WTC11 (cell line): ENCODE results near the gene GABBR2. TPM values are rescaled to one million over a fixed set of nuclear protein-coding genes. Genes with fewer than 3 reads are reported as not detected.

Experiments
- ATAC-seq: fragments of 200-7000 bp; cut with Tn5 transposase; 2 replicates; pipeline ENCODE4 v1.10.0; 2021; ENCODE audit warnings: mild to moderate bottlenecking, moderate library complexity
- CTCF ChIA-PET: fragments of 300-600 bp; sonication (Branson Sonifier 250); formaldehyde crosslinking; loops from one replicate; lab custom pipeline; 2021; ENCODE audit warnings: antibody characterized with exemption; lab: Charles Lee
- POLR2A ChIA-PET: fragments of 350-600 bp; sonication (Branson Sonifier 250); formaldehyde crosslinking; loops from one replicate; lab custom pipeline; 2021; ENCODE audit warnings: antibody characterized with exemption; lab: Charles Lee
- DNase-seq: peaks from one replicate; pipeline ENCODE4 v3.0.0; 2021; ENCODE audit warnings: low spot score
- H3K27ac Mint-ChIP-seq: 2 replicates; pipeline ENCODE4 v1.8.0; 2021; ENCODE audit warnings: mixed read lengths
- H3K27me3 Mint-ChIP-seq: 2 replicates; pipeline ENCODE4 v1.8.0; 2021; ENCODE audit warnings: low read depth, mild to moderate bottlenecking, moderate library complexity, mixed read lengths
- H3K36me3 Mint-ChIP-seq: 2 replicates; pipeline ENCODE4 v1.8.0; 2021; ENCODE audit warnings: mixed read lengths
- H3K4me1 Mint-ChIP-seq: 2 replicates; pipeline ENCODE4 v1.8.0; 2022; ENCODE audit warnings: mixed read lengths
- H3K4me3 Mint-ChIP-seq: 2 replicates; pipeline ENCODE4 v1.8.0; 2021; ENCODE audit warnings: mild to moderate bottlenecking, moderate library complexity, mixed read lengths
- H3K9me3 Mint-ChIP-seq: 2 replicates; pipeline ENCODE4 v1.8.0; 2021; ENCODE audit warnings: mixed read lengths
- ATF1 ChIP-seq: sonication (generic); formaldehyde crosslinking; IDR thresholded peaks from 2 replicates; pipeline ENCODE4 v1.8.1; 2023; ENCODE audit warnings: mild to moderate bottlenecking, moderate library complexity, missing genetic modification reagents
- FOXK1 ChIP-seq: sonication (generic); formaldehyde crosslinking; IDR thresholded peaks from 2 replicates; pipeline ENCODE4 v1.8.0; 2022; ENCODE audit warnings: mild to moderate bottlenecking, moderate library complexity, missing genetic modification reagents
- GRHL2 ChIP-seq: fragments of 250-450 bp; sonication (Bioruptor Pico); IDR thresholded peaks from 2 replicates; pipeline ENCODE4 v1.8.0; 2022; ENCODE audit warnings: mild to moderate bottlenecking, moderate library complexity; ENCODE audit not compliant: insufficient replicate concordance, severe bottlenecking
- JAZF1 ChIP-seq: fragments of 250-450 bp; sonication (Bioruptor Pico); IDR thresholded peaks from 2 replicates; pipeline ENCODE4 v1.9.0; 2021; ENCODE audit warnings: moderate library complexity, mild to moderate bottlenecking, inconsistent platforms
- KAT7 ChIP-seq: sonication (generic); formaldehyde crosslinking; IDR thresholded peaks from 2 replicates; pipeline ENCODE4 v1.8.1; 2023; ENCODE audit warnings: missing genetic modification reagents, mild to moderate bottlenecking, borderline replicate concordance
- NFE2L1 ChIP-seq: sonication (generic); formaldehyde crosslinking; IDR thresholded peaks from 2 replicates; pipeline ENCODE4 v1.8.1; 2023; ENCODE audit warnings: missing genetic modification reagents
- NFYB ChIP-seq: sonication (generic); formaldehyde crosslinking; conservative IDR thresholded peaks from 2 replicates; pipeline ENCODE4 v1.8.0; 2022; ENCODE audit warnings: low read depth, missing genetic modification reagents
- ZBTB21 ChIP-seq: sonication (generic); formaldehyde crosslinking; IDR thresholded peaks from 2 replicates; pipeline ENCODE4 v1.8.1; 2023; ENCODE audit warnings: mild to moderate bottlenecking, missing genetic modification reagents, borderline replicate concordance
- ZNF121 ChIP-seq: sonication (generic); formaldehyde crosslinking; IDR thresholded peaks from 2 replicates; pipeline ENCODE4 v1.8.0; 2023; ENCODE audit warnings: missing genetic modification reagents
- ZNF138 ChIP-seq: sonication (generic); formaldehyde crosslinking; conservative IDR thresholded peaks from 2 replicates; pipeline ENCODE4 v1.8.1; 2022; ENCODE audit warnings: mild to moderate bottlenecking, moderate library complexity, missing genetic modification reagents
- ZNF263 ChIP-seq: sonication (generic); formaldehyde crosslinking; IDR thresholded peaks from 2 replicates; pipeline ENCODE4 v1.8.1; 2022; ENCODE audit warnings: low read depth, mild to moderate bottlenecking, moderate library complexity, missing genetic modification reagents
- ZNF416 ChIP-seq: fragments of 250-450 bp; sonication (Bioruptor Pico); IDR thresholded peaks from 2 replicates; pipeline ENCODE4 v1.9.0; 2021; ENCODE audit warnings: mild to moderate bottlenecking, inconsistent platforms
- total RNA-seq: library from RNA; stranded (reverse); gene quantifications from 3 replicates; pipeline ENCODE4 v1.2.3, GENCODE V29; 2021
- TF ChIP-seq, protein P1 (sequence below): fragments of 250-450 bp; sonication (Bioruptor Pico); IDR thresholded peaks from 2 replicates; pipeline ENCODE4 v1.9.0; 2021; ENCODE audit warnings: mild to moderate bottlenecking
- TF ChIP-seq, protein P2 (sequence below): sonication (generic); formaldehyde crosslinking; IDR thresholded peaks from 2 replicates; pipeline ENCODE4 v1.8.1; 2022; ENCODE audit warnings: low read depth, mild to moderate bottlenecking, moderate library complexity, missing genetic modification reagents, borderline replicate concordance
- TF ChIP-seq, protein P3 (sequence below): sonication (generic); formaldehyde crosslinking; IDR thresholded peaks from 2 replicates; pipeline ENCODE4 v1.8.1; 2023; ENCODE audit warnings: mild to moderate bottlenecking, missing genetic modification reagents, moderate library complexity
- TF ChIP-seq, protein P4 (sequence below): sonication (generic); formaldehyde crosslinking; IDR thresholded peaks from 2 replicates; pipeline ENCODE4 v1.8.0; 2022; ENCODE audit warnings: mild to moderate bottlenecking, missing genetic modification reagents
- TF ChIP-seq, protein P5 (sequence below): sonication (generic); formaldehyde crosslinking; IDR thresholded peaks from 2 replicates; pipeline ENCODE4 v1.8.0; 2023; ENCODE audit warnings: missing genetic modification reagents
- TF ChIP-seq, protein P6 (sequence below): sonication (generic); formaldehyde crosslinking; IDR thresholded peaks from 2 replicates; pipeline ENCODE4 v1.8.0; 2022; ENCODE audit warnings: mild to moderate bottlenecking, missing genetic modification reagents
- TF ChIP-seq, protein P7 (sequence below): sonication (generic); formaldehyde crosslinking; IDR thresholded peaks from 2 replicates; pipeline ENCODE4 v1.8.0; 2022; ENCODE audit warnings: mild to moderate bottlenecking, missing genetic modification reagents
- TF ChIP-seq, protein P8 (sequence below): fragments of 250-450 bp; sonication (Bioruptor Pico); IDR thresholded peaks from 2 replicates; pipeline ENCODE4 v1.9.0; 2021; ENCODE audit warnings: mild to moderate bottlenecking
- TF ChIP-seq, protein P9 (sequence below): sonication (generic); formaldehyde crosslinking; IDR thresholded peaks from 2 replicates; pipeline ENCODE4 v1.8.1; 2022; ENCODE audit warnings: mild to moderate bottlenecking, missing genetic modification reagents, moderate library complexity, borderline replicate concordance

The GABBR2 gene
- total RNA-seq, 1 experiment from 2014 or later, result 0.92 TPM

DNA sequence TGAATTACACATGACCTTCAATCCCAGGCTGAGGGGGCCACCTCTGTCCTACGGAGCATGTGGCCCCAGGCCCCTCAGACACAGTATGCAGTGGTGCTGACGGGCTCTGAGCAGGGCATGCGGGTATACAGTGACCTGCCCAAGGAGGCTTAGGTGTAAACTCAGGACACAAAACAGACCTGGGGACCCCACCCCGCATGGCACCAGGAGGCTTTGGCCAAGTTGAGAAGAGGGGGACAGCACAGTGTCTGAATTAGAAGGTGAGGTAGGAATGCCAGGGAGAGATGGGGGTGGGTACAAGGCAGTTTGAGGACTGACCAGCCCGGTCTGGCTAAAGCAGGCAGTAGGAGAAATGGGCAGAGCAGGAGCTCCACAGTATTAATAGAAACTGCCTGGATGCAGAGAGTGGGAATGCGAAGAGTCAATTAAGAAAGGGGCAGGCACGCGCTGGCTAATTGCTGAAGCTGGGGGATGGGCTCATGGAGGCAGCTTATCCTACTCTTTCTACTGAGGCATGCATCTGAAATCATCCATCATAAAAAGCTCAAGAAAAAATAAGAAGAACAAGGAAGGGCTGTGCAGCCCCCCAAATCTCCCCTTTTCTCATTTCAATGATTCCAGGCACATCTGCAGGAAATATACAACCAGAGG lies 109.0 kb downstream of the GABBR2 start:
- TF ChIP-seq ZBTB21 (CRISPR knock-in tag), result no peak
- no peak for TF ChIP-seq NFYB (CRISPR knock-in tag)
- TF ChIP-seq, protein P1, sequence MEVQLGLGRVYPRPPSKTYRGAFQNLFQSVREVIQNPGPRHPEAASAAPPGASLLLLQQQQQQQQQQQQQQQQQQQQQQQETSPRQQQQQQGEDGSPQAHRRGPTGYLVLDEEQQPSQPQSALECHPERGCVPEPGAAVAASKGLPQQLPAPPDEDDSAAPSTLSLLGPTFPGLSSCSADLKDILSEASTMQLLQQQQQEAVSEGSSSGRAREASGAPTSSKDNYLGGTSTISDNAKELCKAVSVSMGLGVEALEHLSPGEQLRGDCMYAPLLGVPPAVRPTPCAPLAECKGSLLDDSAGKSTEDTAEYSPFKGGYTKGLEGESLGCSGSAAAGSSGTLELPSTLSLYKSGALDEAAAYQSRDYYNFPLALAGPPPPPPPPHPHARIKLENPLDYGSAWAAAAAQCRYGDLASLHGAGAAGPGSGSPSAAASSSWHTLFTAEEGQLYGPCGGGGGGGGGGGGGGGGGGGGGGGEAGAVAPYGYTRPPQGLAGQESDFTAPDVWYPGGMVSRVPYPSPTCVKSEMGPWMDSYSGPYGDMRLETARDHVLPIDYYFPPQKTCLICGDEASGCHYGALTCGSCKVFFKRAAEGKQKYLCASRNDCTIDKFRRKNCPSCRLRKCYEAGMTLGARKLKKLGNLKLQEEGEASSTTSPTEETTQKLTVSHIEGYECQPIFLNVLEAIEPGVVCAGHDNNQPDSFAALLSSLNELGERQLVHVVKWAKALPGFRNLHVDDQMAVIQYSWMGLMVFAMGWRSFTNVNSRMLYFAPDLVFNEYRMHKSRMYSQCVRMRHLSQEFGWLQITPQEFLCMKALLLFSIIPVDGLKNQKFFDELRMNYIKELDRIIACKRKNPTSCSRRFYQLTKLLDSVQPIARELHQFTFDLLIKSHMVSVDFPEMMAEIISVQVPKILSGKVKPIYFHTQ (CRISPR knock-in tag), result no peak
- TF ChIP-seq, protein P2, sequence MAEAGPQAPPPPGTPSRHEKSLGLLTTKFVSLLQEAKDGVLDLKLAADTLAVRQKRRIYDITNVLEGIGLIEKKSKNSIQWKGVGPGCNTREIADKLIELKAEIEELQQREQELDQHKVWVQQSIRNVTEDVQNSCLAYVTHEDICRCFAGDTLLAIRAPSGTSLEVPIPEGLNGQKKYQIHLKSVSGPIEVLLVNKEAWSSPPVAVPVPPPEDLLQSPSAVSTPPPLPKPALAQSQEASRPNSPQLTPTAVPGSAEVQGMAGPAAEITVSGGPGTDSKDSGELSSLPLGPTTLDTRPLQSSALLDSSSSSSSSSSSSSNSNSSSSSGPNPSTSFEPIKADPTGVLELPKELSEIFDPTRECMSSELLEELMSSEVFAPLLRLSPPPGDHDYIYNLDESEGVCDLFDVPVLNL, result no peak
- no peak for TF ChIP-seq FOXK1 (CRISPR knock-in tag)
- TF ChIP-seq GRHL2 (CRISPR knock-in tag), result no peak
- TF ChIP-seq ZNF263 (CRISPR knock-in tag), result no peak
- TF ChIP-seq ZNF121 (CRISPR knock-in tag), result no peak
- TF ChIP-seq, protein P3, sequence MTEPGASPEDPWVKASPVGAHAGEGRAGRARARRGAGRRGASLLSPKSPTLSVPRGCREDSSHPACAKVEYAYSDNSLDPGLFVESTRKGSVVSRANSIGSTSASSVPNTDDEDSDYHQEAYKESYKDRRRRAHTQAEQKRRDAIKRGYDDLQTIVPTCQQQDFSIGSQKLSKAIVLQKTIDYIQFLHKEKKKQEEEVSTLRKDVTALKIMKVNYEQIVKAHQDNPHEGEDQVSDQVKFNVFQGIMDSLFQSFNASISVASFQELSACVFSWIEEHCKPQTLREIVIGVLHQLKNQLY (CRISPR knock-in tag), result no peak
- no peak for TF ChIP-seq NFE2L1 (CRISPR knock-in tag)
- TF ChIP-seq JAZF1, result no peak
- TF ChIP-seq, protein P4, sequence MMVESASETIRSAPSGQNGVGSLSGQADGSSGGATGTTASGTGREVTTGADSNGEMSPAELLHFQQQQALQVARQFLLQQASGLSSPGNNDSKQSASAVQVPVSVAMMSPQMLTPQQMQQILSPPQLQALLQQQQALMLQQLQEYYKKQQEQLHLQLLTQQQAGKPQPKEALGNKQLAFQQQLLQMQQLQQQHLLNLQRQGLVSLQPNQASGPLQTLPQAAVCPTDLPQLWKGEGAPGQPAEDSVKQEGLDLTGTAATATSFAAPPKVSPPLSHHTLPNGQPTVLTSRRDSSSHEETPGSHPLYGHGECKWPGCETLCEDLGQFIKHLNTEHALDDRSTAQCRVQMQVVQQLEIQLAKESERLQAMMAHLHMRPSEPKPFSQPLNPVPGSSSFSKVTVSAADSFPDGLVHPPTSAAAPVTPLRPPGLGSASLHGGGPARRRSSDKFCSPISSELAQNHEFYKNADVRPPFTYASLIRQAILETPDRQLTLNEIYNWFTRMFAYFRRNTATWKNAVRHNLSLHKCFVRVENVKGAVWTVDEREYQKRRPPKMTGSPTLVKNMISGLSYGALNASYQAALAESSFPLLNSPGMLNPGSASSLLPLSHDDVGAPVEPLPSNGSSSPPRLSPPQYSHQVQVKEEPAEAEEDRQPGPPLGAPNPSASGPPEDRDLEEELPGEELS (CRISPR knock-in tag), result no peak
- no peak for TF ChIP-seq KAT7 (CRISPR knock-in tag)
- no peak for TF ChIP-seq ATF1 (CRISPR knock-in tag)
- TF ChIP-seq, protein P5, sequence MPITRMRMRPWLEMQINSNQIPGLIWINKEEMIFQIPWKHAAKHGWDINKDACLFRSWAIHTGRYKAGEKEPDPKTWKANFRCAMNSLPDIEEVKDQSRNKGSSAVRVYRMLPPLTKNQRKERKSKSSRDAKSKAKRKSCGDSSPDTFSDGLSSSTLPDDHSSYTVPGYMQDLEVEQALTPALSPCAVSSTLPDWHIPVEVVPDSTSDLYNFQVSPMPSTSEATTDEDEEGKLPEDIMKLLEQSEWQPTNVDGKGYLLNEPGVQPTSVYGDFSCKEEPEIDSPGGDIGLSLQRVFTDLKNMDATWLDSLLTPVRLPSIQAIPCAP (CRISPR knock-in tag), result no peak
- TF ChIP-seq, protein P6, sequence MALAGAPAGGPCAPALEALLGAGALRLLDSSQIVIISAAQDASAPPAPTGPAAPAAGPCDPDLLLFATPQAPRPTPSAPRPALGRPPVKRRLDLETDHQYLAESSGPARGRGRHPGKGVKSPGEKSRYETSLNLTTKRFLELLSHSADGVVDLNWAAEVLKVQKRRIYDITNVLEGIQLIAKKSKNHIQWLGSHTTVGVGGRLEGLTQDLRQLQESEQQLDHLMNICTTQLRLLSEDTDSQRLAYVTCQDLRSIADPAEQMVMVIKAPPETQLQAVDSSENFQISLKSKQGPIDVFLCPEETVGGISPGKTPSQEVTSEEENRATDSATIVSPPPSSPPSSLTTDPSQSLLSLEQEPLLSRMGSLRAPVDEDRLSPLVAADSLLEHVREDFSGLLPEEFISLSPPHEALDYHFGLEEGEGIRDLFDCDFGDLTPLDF, result no peak
- no peak for TF ChIP-seq ZNF138 (CRISPR knock-in tag)
- Mint-ChIP-seq H3K4me1 (peaks cover 15% of the 10 kb centered on the region), H3K27me3 (no peaks in the 10 kb centered on the region), H3K9me3 (no peaks in the 10 kb centered on the region), H3K4me3 (no peak overlapping the region), H3K27ac (no peak overlapping the region), H3K36me3 (no peaks in the 10 kb centered on the region)
- POLR2A ChIA-PET, result no interaction called here
- CTCF ChIA-PET, result no interaction called here
- no peak for ATAC-seq
- DNase-seq, result no peak

DNA sequence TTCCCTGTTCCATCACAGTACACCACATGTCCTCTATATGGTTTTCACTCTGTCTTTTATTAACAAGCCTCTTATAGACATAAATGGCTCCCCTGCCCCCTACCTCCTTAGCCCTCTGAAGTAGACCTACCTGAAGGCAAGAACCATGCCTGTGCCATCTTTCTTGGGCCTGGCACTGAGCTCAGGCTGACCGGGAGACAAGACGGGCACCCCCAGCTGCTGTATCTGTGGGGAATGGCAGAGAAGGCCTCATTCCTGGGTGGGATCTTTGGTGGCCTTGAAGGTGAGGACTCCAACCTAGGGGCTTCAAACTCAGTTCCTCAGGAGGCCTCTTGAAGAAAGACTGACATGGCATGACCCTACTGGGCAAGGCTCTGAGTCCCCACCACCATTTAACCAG lies 109.9 kb downstream of the GABBR2 start:
- no peaks in the 10 kb centered on the region for H3K27me3 Mint-ChIP-seq
- ATAC-seq, result no peak
- ChIA-PET POLR2A (no interaction called here), CTCF (no interaction called here)
- no peaks in the 10 kb centered on the region for H3K9me3 Mint-ChIP-seq
- no peaks in the 10 kb centered on the region for H3K36me3 Mint-ChIP-seq
- H3K4me1 Mint-ChIP-seq, result peaks cover 15% of the 10 kb centered on the region
- no peak for DNase-seq
- no peak overlapping the region for H3K4me3 Mint-ChIP-seq
- no peak overlapping the region for H3K27ac Mint-ChIP-seq
- TF ChIP-seq ZNF416 (CRISPR knock-in tag), result no peak
- TF ChIP-seq, protein P7, sequence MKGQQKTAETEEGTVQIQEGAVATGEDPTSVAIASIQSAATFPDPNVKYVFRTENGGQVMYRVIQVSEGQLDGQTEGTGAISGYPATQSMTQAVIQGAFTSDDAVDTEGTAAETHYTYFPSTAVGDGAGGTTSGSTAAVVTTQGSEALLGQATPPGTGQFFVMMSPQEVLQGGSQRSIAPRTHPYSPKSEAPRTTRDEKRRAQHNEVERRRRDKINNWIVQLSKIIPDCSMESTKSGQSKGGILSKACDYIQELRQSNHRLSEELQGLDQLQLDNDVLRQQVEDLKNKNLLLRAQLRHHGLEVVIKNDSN, result no peak
- TF ChIP-seq, protein P1 (CRISPR knock-in tag), result no peak
- TF ChIP-seq, protein P8, sequence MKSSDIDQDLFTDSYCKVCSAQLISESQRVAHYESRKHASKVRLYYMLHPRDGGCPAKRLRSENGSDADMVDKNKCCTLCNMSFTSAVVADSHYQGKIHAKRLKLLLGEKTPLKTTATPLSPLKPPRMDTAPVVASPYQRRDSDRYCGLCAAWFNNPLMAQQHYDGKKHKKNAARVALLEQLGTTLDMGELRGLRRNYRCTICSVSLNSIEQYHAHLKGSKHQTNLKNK (CRISPR knock-in tag), result no peak
- TF ChIP-seq, protein P9, sequence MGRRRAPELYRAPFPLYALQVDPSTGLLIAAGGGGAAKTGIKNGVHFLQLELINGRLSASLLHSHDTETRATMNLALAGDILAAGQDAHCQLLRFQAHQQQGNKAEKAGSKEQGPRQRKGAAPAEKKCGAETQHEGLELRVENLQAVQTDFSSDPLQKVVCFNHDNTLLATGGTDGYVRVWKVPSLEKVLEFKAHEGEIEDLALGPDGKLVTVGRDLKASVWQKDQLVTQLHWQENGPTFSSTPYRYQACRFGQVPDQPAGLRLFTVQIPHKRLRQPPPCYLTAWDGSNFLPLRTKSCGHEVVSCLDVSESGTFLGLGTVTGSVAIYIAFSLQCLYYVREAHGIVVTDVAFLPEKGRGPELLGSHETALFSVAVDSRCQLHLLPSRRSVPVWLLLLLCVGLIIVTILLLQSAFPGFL (CRISPR knock-in tag), result no peak
